Activated CD4-positive, alpha-beta T cell treated with anti-CD3 and anti-CD28 coated beads, Interleukin-2, amount 50 U/mL, for 1 hour (primary cell): ENCODE measurements around the gene MICB.
A peak's percentile ranks its signal among the peaks of the same experiment; 100 is the strongest.

Source experiments
- DNase-seq: peaks from one replicate; pipeline ENCODE4 v3.0.0-alpha.2; 2020

The MICB gene

DNA sequence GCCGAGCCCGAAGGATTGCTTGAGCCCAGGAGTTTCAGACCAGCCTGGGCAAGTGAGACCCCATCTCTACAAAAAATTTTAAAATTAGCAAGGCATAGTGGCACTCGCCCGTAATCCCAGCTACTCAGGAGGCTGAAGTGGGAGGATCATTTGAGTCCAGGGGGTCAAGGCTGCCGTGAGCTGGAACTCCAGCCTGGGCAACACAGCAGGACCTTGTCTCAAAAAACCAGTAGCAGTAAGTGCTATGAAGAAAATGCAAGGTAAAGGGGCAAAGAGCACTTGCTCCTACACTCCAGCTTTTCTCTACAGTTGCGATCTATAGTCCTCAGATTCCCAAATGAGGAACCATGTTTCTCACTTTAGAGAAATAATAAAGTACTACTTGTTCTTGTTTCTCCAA, 45.7 kb downstream of the MICB start:
- DNase-seq, result no peak

DNA sequence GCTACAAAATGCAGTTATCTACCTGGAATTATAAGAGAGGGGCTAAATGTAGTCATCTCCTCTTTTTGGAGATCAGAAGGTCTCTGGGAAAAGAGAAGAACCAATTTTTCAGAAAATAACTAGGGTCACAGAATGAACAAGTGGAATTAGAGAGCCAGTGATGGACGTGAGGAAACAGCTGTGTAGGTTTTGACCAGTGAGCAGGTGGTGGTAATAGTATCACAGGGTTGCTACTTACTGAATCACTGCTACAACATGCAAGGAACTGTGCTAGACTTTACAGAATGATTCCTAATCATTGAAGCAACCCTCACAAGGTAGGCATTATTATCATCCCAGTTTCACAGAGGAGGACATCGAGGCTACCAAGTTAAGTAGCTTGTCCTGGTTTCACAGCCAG, 46.7 kb downstream of the MICB start:
- DNase-seq, result no peak

DNA sequence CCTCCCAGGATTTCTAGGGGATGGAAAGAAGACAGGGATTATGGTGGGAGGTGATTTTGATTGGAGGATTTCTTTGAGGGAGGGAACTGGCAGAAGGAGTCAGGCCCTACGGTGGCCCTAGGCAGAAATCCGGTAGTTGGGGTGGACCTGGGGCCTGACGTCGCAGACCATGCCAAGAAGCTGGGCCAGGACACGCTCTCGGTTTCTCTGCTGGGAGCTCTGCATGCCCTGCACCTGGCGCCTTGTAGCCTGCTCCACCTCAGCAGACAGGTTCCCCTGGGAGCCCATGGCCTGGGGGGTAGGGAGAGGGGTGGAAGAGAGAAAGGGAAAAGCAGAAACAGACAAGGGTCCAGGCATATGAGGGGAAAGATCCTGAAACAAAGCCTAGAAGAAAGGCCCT, 47.3 kb downstream of the MICB start:
- DNase-seq, result no peak

DNA sequence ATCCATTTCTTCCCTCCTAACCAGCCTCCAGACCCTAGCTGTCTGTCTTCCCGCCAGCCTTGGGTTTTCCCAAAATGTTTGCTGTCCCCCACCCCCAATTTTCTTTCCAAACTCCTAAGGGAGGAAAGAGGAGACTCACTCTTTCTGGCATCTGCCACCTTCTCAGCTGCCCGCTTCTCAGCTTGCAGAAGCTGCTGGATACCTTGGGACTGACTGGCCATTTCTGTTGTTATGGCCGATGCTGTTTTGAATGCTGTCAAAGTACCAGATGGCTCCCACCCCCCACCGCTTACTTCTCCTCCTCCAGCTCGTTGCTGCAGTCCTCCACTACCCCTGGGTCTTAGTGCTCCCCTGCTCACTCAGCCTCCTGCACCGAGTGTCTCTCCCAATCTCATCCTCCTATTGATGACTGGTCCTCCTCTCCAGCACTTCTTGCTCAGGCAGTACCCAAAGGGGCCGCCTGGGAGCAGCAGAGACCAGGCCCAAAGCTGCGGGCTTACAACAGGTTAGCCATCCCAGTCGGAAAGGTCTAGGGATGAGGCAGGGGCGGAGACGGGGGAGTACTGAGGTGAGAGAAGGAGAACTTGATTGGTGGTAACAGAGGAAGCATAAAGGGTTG, 48.5 kb downstream of the MICB start, which contains the start of gene ATP6V1G2:
Gene ATP6V1G2, minus strand, starts transcription at position 270 of the 619 bp plus-strand sequence. Its CDS starts 49 bp downstream, at position 221.
- peak; percentile 81 for DNase-seq

DNA sequence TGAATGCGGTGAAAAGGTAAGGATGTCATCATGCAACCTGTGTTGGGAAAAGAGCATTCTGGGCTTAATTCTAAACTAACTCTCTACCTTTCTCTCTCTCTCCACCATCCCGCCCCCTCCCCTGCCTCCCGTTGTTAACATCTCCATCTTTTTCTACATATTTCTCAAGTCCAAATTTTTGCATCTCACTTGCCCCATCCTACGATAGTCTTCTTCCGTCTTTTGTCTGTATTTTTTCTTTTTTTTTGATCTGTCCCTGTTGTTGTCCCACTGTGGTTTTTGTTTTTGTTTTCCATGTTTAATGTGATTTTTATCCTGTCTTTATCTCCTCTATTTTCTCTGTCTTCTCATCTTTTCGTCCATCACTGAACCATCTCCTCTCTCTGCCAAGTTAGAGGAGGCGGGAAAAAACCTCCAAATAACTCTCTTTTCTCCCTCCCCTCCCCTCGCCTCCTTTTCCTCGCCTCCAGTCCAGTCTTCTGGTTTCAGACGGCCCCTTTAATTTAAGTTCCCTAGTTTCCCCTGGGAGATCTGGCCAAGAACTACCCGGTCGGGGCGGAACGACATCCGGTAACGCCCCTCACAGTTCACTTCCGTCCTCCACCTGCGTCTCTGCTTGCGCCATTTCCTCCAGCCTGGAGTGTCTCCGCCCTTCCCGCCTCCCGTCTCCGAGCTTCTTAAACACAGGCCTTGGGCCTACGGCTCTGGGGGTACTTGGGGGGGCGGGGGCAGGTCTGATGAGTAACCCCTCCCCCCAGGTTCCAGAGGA, 49.2 kb downstream of the MICB start, which contains the start of gene NFKBIL1:
Gene NFKBIL1, plus strand, starts transcription at position 651 of the 769 bp plus-strand sequence. Its CDS starts 87 bp downstream, at position 738.
- DNase-seq, result peak; percentile 82

DNA sequence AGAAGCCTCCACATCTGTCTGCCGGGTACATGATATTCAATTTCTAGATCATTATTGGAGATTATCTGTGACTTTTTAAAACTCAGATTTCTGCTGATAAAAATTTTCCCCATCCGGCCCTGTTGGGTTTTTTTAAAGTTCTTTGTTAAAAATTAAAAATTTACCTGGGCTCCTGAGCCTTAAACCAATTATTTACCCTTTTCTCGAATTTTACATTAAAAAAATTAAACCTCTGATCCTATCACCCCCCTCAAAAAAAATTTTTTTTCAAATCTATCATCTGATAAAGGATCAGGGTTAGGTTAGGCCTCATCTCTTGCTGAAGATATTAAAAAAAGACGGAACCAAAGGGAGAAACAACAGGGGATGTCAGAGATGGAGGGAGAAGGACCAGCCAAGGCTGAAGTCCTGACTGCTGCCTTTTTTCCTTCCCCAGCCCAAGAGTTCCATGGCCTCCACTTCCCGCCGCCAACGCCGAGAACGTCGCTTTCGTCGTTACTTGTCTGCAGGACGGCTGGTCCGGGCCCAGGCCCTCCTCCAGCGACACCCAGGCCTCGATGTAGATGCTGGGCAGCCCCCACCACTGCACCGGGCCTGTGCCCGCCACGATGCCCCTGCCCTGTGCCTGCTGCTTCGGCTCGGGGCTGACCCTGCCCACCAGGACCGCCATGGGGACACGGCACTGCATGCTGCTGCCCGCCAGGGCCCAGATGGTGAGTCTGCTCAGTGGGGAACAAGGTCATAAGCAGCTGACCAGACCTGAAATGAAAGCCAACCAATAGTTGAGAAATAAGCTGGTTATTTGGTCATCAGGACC, 50.0 kb downstream of the MICB start:
- no peak for DNase-seq

DNA sequence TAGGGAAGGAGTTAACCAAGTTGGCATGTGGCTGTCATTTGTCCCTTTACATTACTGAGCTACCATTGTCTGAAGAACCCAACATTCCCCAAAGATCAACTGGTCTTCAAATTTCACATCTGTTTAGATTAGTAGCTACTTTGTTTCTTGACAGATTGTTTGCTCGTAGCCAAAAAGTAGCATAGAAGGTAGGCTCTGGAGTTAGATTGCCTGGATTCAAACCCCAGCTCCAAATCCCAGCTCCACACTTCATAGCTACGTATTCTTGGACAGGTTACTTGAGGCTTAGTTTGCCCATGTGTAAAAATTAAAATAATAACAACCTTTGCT, 50.6 kb downstream of the MICB start:
- DNase-seq, result no peak

DNA sequence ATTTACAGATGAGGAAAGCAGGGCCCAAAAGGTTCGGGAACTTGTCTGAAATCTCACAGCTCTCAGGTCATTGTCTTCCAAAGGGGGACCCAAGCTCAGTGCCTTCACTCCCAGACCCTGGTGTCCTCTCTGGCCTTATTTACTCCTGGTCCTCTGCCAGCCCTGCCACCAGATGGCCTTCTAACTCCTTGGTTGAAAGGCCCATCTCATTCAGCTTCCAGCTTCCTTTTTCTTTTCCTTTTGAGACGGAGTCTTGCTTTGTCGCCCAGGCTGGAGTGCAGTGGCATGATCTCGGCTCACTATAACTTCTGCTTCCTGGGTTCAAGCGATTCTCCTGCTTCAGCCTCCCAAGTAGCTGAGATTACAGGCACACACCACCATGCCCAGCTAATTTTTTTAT, 53.4 kb downstream of the MICB start:
- DNase-seq, result peak; percentile 61

DNA sequence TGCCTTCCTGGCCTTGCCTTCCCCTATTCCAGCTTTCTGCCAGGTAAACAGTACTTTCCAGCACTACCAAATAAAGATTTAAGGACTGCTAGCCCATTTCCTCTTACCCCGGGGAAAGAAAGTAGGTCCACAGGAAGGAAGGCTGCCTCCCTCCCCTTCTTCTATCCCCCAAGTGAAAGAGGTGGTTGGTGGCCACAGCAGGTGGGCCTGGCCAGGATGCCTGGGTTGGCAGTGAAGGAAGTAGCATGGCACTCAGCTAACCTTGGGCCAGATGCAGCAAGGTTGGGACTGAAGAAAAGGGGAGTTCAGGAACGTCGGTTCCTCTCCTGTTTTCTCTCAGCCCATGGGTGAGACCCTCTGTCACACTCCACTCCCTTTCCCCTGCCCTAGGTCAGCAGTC, 58.4 kb downstream of the MICB start:
- no peak for DNase-seq

DNA sequence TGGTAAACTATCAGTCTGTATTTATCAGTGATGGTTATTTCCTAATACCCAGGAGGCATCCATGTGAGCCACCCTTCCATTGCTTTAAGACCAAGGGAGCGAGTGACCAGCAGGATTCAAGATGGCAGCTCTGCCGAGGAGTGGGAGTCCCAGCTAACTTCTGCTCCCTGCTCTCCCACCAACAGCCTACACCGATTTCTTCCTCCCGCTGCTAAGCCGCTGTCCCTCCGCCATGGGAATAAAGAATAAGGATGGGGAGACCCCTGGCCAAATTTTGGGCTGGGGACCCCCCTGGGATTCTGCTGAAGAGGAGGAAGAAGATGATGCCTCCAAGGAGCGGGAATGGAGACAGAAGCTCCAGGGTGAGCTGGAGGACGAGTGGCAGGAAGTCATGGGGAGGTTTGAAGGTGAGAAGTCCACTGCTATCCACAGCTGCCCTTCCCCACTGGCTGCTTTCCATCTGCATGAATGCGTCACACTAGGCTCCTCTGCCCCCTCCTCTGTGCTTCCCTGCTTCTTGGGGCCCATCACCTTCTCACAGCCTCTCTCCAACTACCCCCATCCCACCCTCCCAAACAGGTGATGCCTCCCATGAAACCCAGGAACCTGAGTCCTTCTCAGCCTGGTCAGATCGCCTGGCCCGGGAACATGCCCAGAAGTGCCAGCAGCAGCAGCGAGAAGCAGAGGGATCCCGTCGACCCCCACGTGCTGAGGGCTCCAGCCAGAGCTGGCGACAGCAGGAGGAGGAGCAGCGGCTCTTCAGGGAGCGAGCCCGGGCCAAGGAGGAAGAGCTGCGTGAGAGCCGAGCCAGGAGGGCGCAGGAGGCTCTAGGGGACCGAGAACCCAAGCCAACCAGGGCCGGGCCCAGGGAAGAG, 59.7 kb downstream of the MICB start:
- DNase-seq, result no peak

DNA sequence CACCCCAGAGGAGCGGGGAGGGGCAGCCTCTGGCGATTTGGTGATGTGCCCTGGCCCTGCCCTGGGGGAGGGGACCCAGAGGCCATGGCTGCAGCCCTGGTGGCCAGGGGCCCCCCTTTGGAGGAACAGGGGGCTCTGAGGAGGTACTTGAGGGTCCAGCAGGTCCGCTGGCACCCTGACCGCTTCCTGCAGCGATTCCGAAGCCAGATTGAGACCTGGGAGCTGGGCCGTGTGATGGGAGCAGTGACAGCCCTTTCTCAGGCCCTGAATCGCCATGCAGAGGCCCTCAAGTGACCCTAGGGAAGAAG, 60.3 kb downstream of the MICB start:
- DNase-seq, result no peak

DNA sequence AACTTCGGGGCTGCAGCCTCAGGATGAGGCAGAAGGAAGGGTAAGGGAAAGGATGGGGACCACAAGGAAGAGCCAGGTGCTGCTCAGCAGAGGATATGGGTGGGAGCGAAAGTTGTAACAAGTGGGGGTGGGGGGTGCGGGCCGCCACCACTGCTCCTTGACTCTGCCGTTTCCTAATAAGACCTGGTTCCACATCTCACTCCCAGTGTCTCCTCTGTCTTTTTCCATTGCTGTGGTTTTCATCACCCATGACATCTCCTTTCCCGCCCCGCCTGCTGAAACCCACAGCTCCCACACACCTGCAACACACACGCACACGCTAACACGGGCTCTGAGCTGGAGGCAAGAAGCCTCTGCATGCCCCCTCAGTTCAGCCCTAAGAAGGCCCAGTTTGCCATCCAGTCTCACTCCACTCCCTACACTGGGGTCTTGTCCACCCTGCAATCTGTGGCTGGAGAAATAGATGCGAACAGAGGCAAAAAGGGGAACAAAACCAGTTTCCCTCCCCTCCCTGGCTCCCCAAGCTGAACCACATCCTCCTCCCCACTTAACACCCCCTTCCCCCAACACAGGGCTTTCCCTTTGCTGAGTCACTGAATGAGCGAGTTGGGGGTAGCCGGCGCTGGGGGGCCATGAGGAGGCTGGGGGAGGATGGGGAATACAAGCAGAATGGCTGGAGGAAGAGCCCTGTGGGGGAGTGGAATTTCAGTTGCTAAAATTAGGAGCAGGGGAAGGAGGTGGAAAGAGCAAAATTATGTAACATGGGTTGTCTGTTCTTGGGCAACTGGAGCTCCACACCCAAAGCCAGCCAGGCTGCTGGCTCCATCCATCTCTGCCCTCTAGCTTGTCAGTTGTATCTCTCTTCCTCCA, 60.9 kb downstream of the MICB start:
- DNase-seq, result peak; percentile 57

DNA sequence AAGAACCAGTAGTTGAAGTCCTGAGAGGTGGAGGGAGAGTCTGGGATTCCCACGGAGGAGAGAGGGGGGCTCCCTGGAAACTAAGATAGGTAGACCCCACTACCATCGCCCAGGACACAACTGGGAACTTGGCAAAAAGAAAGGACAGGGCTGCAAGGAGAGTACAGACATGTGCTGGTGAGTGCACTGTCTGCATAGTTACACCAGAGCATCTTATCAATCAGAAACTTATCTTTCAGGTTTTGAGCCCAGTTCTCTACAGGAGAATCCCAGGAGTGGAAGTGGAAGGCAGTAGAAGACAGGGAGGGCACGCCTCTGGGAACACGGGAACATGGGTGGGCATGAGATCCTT, 61.6 kb downstream of the MICB start:
- no peak for DNase-seq

DNA sequence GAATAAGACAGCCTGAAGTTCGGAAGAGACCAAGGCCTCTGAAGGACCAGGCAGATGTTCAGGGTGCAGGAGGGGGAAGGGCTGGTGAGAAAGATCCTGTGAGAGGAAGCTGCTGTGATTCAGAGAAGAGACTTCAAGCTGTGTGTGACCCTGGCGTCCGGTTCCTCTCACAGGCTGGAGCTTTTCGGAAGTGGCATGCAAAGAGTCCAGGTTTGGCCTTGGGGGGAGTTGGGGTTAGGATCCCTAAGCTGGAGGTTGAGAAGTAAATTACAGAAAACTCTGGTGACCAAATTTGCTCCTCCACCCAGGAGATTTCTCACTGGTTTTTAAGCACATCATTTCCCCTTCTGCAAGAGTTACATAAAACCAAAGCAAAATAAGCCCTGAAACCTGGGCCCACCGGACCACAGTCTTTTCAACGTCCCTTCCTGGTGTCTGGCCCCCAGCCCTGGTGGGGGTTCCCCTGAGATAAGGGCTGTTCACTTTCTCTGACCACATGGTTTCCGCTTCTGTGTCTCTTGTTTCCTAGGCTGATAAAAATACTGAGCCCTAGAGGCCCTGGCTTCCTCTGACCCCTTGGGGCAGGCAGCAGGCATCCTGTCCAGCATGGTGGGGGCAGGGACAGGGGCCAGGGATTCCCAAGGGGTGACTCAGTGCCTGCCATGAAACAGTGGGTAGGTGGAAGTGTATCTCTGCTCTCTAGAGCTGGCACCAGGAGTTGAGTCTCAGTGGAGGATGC, 62.2 kb downstream of the MICB start:
- no peak for DNase-seq

DNA sequence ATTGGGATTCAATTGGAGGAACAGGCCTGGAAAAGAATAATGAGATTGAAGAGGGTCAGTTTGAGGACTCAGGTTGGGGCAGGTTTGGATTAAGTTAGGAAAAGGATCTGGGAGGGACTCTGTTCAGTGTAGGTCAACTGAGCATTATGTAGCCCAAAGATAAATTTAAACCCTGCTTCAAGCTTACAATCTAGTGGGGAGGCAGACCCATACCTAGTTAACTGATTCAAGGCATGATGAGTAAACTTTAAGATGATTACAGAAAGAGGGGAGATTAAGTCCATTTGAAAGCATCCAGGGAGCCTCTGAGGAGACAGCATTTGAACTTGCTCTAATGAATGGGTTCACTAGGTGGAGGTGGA, 62.7 kb downstream of the MICB start:
- DNase-seq, result no peak
